T-cell (primary cell): Measurements from ENCODE around the gene SATB2. TPM values are rescaled to one million over a fixed set of nuclear protein-coding genes. Genes with fewer than 3 reads are reported as not detected.

Experiments
- ATAC-seq, 4 experiments: fragments of 200-7000 bp in 3 of 4; fragments of 150-1000 bp in 1 of 4; cut with Tn5 transposase; replicated peaks in 1 of 4; 1 replicate in 3 of 4; 2 replicates in 1 of 4; pipeline ENCODE4 v1.10.0; 2021; ENCODE audit warnings: moderate library complexity in 3 of 4, mild to moderate bottlenecking in 2 of 4, moderate number of reproducible peaks in 1 of 4
- CTCF ChIA-PET, 2 donors: fragments of 300-600 bp; sonication (Branson Sonifier 250); formaldehyde crosslinking; loops; one replicate each; lab custom pipeline; 2022; ENCODE audit warnings: antibody characterized with exemption in 2 of 2; lab: Charles Lee
- POLR2A ChIA-PET, 2 donors: fragments of 300-600 bp; sonication (Branson Sonifier 250); formaldehyde crosslinking; loops; one replicate each; lab custom pipeline; 2022; ENCODE audit warnings: antibody characterized with exemption in 2 of 2; lab: Charles Lee
- DNase-seq, 35 experiments: peaks; one replicate each; pipeline versions ENCODE4 v3.0.0 to v3.0.0-alpha.2; 2013 to 2023
- H3K27ac ChIP-seq: one replicate; pipeline ENCODE4 v1.5.1; 2013; ENCODE audit warnings: low read length
- H3K27me3 ChIP-seq, 2 experiments: replicated peaks in 1 of 2; 1 replicate in 1 of 2; 2 replicates in 1 of 2; pipeline versions ENCODE4 v1.6.1 to v1.7.0; 2013; ENCODE audit warnings: low read length in 1 of 2, mixed read lengths in 1 of 2; ENCODE audit not compliant: control insufficient read depth in 2 of 2, insufficient read depth in 2 of 2; ENCODE audit errors: extremely low read depth in 1 of 2
- H3K36me3 ChIP-seq, 2 donors: 1 replicate in 1 of 2; 2 replicates in 1 of 2; pipeline versions ENCODE4 v1.6.1 to v1.7.0; 2013; ENCODE audit warnings: low read length in 1 of 2; ENCODE audit not compliant: control insufficient read depth in 2 of 2, insufficient read depth in 1 of 2; ENCODE audit errors: extremely low read depth in 1 of 2
- H3K4me1 ChIP-seq, 2 experiments: 1 replicate in 1 of 2; 2 replicates in 1 of 2; pipeline versions ENCODE4 v1.6.1 to v1.7.0; 2013; ENCODE audit warnings: low read length in 2 of 2, mixed read lengths in 1 of 2; ENCODE audit not compliant: insufficient read depth in 2 of 2, control insufficient read depth in 1 of 2; ENCODE audit errors: extremely low read depth in 1 of 2
- H3K4me3 ChIP-seq, 2 donors: 1 replicate in 1 of 2; 2 replicates in 1 of 2; pipeline versions ENCODE4 v1.5.1 to v1.7.0; 2013; ENCODE audit warnings: mild to moderate bottlenecking in 2 of 2, low read length in 1 of 2, moderate library complexity in 1 of 2; ENCODE audit not compliant: control insufficient read depth in 1 of 2; ENCODE audit errors: extremely low read depth in 1 of 2
- H3K9me3 ChIP-seq: 2 replicates; pipeline ENCODE4 v1.7.0; 2013
- H3K27ac Mint-ChIP-seq, 2 donors: one replicate each; pipeline ENCODE4 v1.8.0; 2020 to 2021; ENCODE audit warnings: mild to moderate bottlenecking in 2 of 2, mixed read lengths in 2 of 2
- H3K27me3 Mint-ChIP-seq, 2 donors: one replicate each; pipeline ENCODE4 v1.8.0; 2021 to 2022; ENCODE audit warnings: mixed read lengths in 2 of 2
- H3K36me3 Mint-ChIP-seq: one replicate; pipeline ENCODE4 v1.8.0; 2021; ENCODE audit warnings: mixed read lengths
- H3K4me1 Mint-ChIP-seq, 3 donors: one replicate each; pipeline ENCODE4 v1.8.0; 2020 to 2022; ENCODE audit warnings: mixed read lengths in 3 of 3, mild to moderate bottlenecking in 1 of 3
- H3K4me3 Mint-ChIP-seq, 3 donors: one replicate each; pipeline ENCODE4 v1.8.0; 2020 to 2022; ENCODE audit warnings: mild to moderate bottlenecking in 3 of 3, mixed read lengths in 3 of 3, moderate library complexity in 3 of 3
- H3K9me3 Mint-ChIP-seq, 3 donors: one replicate each; pipeline ENCODE4 v1.8.0; 2020 to 2022; ENCODE audit warnings: mixed read lengths in 3 of 3
- WGBS: methylation state at CpG from one replicate; pipeline ENCODE4 v1.1.5; 2013; ENCODE audit warnings: missing lambda C conversion rate; ENCODE audit not compliant: insufficient coverage; 5-methylcytosine and 5-hydroxymethylcytosine counted together
- total RNA-seq, 35 experiments: library from RNA in 6 of 35; stranded (reverse) in 6 of 35; fragments of 120-200 nt in 1 of 35; gene quantifications; one replicate each; pipeline versions ENCODE4 v1.2.1 to v1.2.4 and lab custom pipeline; 2013 to 2026

SATB2 gene
- total RNA-seq, 5 donors from 2014 or later (not counting 1 experiment from before 2014, with no cell fraction given): 0.15 to 0.54 (median 0.23) TPM

DNA sequence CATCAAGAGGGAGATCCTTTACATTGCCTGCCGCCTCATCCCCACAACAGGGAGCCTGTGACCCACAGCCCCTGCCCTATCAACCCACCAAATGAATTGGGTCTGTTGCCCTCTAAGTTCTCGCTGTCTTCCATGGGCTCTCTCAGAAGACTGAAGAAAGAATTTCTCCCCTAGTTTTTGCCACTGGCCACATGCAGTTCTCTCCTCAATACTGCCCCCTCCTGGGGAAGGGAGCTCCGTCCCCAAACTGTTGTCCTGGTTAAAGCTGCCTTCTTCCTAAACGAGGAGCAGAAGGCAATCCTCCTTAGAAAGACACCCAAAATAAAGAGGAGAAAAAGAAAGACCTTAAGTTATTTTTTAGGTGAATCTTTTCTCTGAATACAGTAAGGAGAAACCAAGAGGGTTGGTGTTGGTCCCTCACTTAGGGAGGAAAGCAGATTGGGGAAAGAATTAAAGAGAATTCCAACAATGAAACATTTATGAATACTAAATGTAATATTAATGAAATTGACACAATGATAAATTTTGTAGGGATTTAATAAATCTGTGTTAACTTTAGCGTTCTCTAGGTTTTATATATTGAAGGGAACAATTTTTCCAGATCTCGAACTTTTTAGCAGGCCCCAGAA lies 31.1 kb upstream of the SATB2 start:
- CTCF ChIA-PET: interaction anchor here (0.6 to 3.3 kb wide), 15 partner anchors 11 to 1186 kb away, joined by 3 to 55 read pairs (median 4); no protein-coding TSS in a partner anchor

DNA sequence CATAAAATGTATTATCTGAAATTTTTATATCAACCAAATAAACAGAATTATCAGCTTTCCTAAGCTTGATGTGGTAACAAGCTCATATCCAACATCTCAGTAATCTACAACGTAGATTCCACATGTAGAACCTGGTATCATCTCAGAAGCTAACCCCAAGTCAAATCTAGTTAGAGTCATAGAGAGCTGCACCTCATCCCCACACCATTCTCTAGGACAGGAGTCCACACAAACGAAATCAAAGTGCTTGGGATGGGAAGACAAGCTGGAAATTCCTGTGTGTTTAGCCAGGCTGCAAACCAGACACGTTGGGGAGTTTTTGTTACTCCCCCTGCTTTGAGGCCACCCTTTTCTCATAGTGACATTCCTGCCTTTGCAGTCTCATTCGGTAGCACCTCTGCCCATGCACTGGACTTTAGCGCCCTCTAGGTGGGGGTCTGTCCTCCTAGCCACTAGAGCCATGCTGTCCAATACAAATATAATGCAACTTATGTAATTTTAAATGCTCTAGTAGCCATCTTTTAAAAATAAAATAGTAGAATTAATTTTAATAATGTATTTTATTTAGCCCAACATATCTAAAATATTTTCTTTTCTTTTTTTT lies 28.1 kb upstream of the SATB2 start:
- Histone ChIP-seq H3K27ac (no peak overlapping the region), H3K4me3 (no peak overlapping the region), H3K9me3 (no peaks in the 10 kb centered on the region), H3K36me3 (no peaks in the 10 kb centered on the region), H3K4me1 (no peaks in the 10 kb centered on the region), H3K27me3 (peaks cover 0 to 6% of the 10 kb centered on the region in 2 experiments)
- DNase-seq: peak in 1 of 35 experiments; percentile 34
- Mint-ChIP-seq H3K4me1 (peaks cover 0 to 2% (median 0%) of the 10 kb centered on the region in 3 donors), H3K27ac (no peak overlapping the region), H3K36me3 (no peaks in the 10 kb centered on the region), H3K27me3 (peaks cover 27 to 37% of the 10 kb centered on the region in 2 donors), H3K9me3 (no peaks in the 10 kb centered on the region), H3K4me3 (no peak overlapping the region)
- no peak for ATAC-seq
- POLR2A ChIA-PET: interaction anchor here in 1 of 2 donors (0.6 kb wide), 1 partner anchor 654 kb away, joined by 3 read pairs; no protein-coding TSS in a partner anchor
- 10% methylated on average over 2 of the region's 5 CpGs for WGBS
- CTCF ChIA-PET: interaction anchor here (0.8 to 1.4 kb wide), 6 partner anchors 14 to 1173 kb away, joined by 3 to 7 read pairs (median 4); no protein-coding TSS in a partner anchor

More for the DNA sequence above, 31.1 kb upstream of the SATB2 start:
- H3K4me1 Mint-ChIP-seq: peaks cover 0 to 2% (median 0%) of the 10 kb centered on the region in 3 donors
- no peaks in the 10 kb centered on the region for H3K9me3 ChIP-seq
- no peak overlapping the region for H3K4me3 ChIP-seq
- peaks cover 0 to 6% of the 10 kb centered on the region in 2 experiments for H3K27me3 ChIP-seq
- H3K4me3 Mint-ChIP-seq: no peak overlapping the region
- H3K4me1 ChIP-seq: no peaks in the 10 kb centered on the region
- DNase-seq (peak in 21 of 35 experiments; percentile 9 to 64 (median 28)), ATAC-seq (no peak)
- H3K27me3 Mint-ChIP-seq: peaks cover 28 to 40% of the 10 kb centered on the region in 2 donors
- H3K36me3 ChIP-seq: no peaks in the 10 kb centered on the region
- no peaks in the 10 kb centered on the region for H3K9me3 Mint-ChIP-seq
- no peak overlapping the region for H3K27ac Mint-ChIP-seq
- POLR2A ChIA-PET: interaction anchor here (0.5 to 0.8 kb wide), 3 partner anchors 8 to 170 kb away, joined by 4 to 5 read pairs (median 4); no protein-coding TSS in a partner anchor
- H3K36me3 Mint-ChIP-seq: no peaks in the 10 kb centered on the region
- H3K27ac ChIP-seq: no peak overlapping the region
- no CpG with 5 or more reads among the region's 6 CpGs for WGBS

DNA sequence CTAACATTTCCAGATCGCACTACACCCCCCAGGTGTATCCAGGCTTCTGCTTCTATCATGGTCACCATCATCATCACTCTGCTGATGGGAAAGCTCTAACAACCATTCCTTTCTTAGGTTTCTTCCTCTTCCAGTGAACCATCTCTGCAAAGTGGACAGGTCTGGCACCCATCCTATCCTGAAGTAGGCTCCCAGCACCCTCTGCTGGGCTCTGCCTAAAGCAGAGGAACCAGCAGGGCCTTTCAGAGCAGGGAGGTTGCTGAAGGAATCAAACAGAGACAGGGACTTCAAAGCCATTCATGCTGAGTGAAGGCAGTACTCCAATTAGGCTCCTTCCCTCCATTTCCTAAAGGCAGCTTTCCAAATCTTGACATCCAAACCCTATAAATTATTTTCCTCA lies 27.2 kb upstream of the SATB2 start:
- ChIA-PET POLR2A (interaction anchor here in 1 of 2 donors (0.6 kb wide), 1 partner anchor 654 kb away, joined by 3 read pairs; no protein-coding TSS in a partner anchor), CTCF (interaction anchor here (0.8 to 1.4 kb wide), 5 partner anchors 13 to 1172 kb away, joined by 3 to 7 read pairs (median 4); no protein-coding TSS in a partner anchor)
- H3K9me3 Mint-ChIP-seq: no peaks in the 10 kb centered on the region
- H3K4me3 Mint-ChIP-seq: no peak overlapping the region
- H3K27ac ChIP-seq: no peak overlapping the region
- H3K9me3 ChIP-seq: no peaks in the 10 kb centered on the region
- H3K27ac Mint-ChIP-seq: no peak overlapping the region
- H3K36me3 Mint-ChIP-seq: no peaks in the 10 kb centered on the region
- no peak for DNase-seq
- H3K27me3 Mint-ChIP-seq: peaks cover 27 to 37% of the 10 kb centered on the region in 2 donors
- H3K4me1 Mint-ChIP-seq: peaks cover 0 to 2% (median 0%) of the 10 kb centered on the region in 3 donors
- WGBS: 88% methylated on average over 1 of the region's 1 CpG
- H3K4me3 ChIP-seq: no peak overlapping the region
- H3K27me3 ChIP-seq: peaks cover 0 to 6% of the 10 kb centered on the region in 2 experiments
- no peaks in the 10 kb centered on the region for H3K4me1 ChIP-seq
- no peak for ATAC-seq
- no peaks in the 10 kb centered on the region for H3K36me3 ChIP-seq

DNA sequence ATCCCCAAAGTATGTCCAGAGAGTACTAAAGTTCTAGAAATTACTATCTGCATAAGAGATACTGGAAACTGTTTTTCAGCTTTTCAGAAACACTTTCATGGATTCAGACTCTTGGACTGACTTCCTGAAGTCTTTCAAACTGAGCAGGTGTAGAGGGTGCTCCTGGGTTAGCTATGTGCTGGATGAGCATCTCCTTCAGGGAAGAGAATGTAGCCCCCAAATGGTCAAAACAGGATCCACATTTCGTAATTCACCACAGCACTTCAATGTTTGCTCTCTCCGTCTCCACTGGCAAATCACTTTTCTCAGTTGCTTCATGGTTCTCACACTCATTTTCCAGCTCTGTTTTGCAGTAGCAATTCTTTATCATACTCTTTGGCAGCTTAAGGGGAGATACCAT lies 23.2 kb upstream of the SATB2 start:
- H3K4me3 ChIP-seq: no peak overlapping the region
- WGBS: 82% methylated on average over 2 of the region's 2 CpGs
- ATAC-seq: no peak
- no peaks in the 10 kb centered on the region for H3K36me3 Mint-ChIP-seq
- H3K9me3 ChIP-seq: no peaks in the 10 kb centered on the region
- no peak overlapping the region for H3K27ac ChIP-seq
- POLR2A ChIA-PET: interaction anchor here in 1 of 2 donors (0.5 kb wide), 1 partner anchor 8 kb away, joined by 5 read pairs; no protein-coding TSS in a partner anchor
- H3K4me1 ChIP-seq: no peaks in the 10 kb centered on the region
- peaks cover 30 to 38% of the 10 kb centered on the region in 2 donors for H3K27me3 Mint-ChIP-seq
- no peaks in the 10 kb centered on the region for H3K9me3 Mint-ChIP-seq
- no peaks in the 10 kb centered on the region for H3K27me3 ChIP-seq
- H3K4me3 Mint-ChIP-seq: no peak overlapping the region
- H3K4me1 Mint-ChIP-seq: no peaks in the 10 kb centered on the region
- no peak for DNase-seq
- H3K36me3 ChIP-seq: no peaks in the 10 kb centered on the region
- CTCF ChIA-PET: no interaction called here
- H3K27ac Mint-ChIP-seq: no peak overlapping the region

DNA sequence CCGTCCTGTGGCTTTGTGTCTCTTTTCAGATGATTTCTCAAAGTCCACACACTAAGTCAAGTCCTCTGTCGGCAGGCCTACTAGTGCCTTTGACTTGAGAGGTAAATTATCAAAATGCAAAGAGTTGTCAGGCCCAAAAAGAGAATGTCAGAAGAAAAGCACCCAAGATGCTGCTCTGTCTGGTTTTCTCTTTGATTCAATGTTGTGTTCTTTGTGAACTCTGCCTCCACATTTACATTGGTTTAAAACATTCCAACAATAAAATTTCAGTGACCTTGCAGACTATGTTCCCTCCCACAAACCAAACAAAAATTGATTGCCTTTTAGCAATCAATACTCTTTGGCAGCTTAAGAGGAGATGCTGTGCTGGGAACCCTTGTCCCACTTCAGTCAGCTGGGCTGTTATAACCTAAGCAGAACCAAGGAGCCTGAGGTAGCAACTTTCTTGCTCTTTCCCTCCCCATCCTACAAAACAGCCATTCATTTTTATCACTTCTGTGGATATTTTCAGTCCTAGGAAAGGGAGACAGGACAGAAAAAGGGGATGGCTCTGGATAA lies 19.6 kb upstream of the SATB2 start:
- Mint-ChIP-seq H3K9me3 (no peaks in the 10 kb centered on the region), H3K4me1 (no peaks in the 10 kb centered on the region), H3K4me3 (no peak overlapping the region), H3K36me3 (no peaks in the 10 kb centered on the region), H3K27me3 (peaks cover 49 to 54% of the 10 kb centered on the region in 2 donors), H3K27ac (no peak overlapping the region)
- Histone ChIP-seq H3K27ac (no peak overlapping the region), H3K9me3 (no peaks in the 10 kb centered on the region), H3K27me3 (peaks cover 8 to 15% of the 10 kb centered on the region in 2 experiments), H3K4me1 (no peaks in the 10 kb centered on the region), H3K36me3 (no peaks in the 10 kb centered on the region), H3K4me3 (no peak overlapping the region)
- ATAC-seq: no peak
- DNase-seq: no peak
- ChIA-PET POLR2A (no interaction called here), CTCF (interaction anchor here (0.6 to 1.5 kb wide), 3 partner anchors 10 to 1015 kb away, joined by 3 to 4 read pairs (median 3); no protein-coding TSS in a partner anchor)
- no CpG with 5 or more reads among the region's 2 CpGs for WGBS
